GM18502 (cell line): ENCODE data around the gene ZNF81.
A peak's percentile ranks its signal among the peaks of the same experiment; 100 is the strongest.
"Not testable (repeated sequence)": the region's sequence is repeated elsewhere in the genome, so short reads cannot be mapped to it uniquely, and the experiment has no call there.

Experiments
- ATAC-seq: cut with Tn5 transposase; IDR thresholded peaks from one replicate; pipeline ENCODE4 v1.9.1; 2021; ENCODE audit warnings: mild to moderate bottlenecking; ENCODE audit not compliant: unreplicated experiment, poor library complexity

Gene ZNF81

DNA sequence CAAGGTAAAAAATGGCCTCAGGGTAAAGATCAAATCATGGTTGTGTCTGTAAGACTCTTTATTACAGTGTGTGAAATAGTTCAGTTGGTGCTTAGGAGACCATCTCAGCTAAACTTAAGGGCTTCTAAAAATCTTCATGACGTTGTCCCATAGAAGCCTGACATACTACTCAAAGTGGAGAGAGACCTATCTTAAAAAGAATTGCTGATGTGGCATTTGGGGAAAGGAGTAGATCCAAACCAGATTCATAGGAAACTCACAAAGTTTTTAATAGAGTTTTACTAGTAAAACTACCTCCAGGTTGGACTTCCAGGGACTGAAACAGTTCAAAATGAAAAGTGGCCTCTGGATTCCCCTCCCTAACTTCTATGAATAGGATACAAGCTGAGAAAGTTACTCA is 81.6 kb downstream of the ZNF81 start:
- ATAC-seq, result no peak

DNA sequence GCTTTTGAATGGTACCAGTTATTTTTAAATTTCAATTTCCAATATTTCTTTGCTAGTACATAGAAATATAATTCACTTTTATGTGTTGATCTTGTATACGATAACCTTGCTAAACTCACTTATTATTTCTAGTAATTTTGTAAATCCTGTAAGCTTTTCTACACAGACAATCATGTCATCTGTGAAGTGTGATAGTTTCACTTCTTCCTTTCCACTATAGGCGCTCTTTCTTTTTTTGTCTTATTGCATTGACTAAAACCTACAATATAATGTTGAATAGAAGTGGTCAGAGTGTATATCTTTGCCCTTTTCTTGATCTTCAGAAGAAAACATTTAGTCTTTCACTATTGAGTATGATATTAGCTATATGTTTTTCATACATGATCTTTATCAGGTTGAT is 90.5 kb downstream of the ZNF81 start:
- ATAC-seq, result no peak

DNA sequence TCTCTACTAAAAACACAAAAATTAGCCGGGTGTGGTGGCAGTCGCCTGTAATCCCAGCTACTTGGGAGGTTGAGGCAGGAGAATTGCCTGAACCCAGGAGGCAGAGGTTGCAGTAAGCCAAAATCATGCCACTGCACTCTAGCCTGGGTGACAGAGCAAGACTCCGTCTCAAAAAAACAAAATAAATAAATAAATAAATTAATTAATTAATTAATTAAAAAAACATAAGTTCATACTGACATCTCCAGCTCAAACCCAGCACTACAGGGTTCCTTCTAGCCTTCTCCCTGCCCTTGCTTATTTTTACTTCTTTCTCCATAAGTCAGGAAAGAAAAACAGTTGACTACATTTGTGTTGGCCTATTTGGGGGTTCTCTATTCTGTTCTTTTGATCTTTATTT is 95.3 kb downstream of the ZNF81 start:
- ATAC-seq, result not testable (repeated sequence)

DNA sequence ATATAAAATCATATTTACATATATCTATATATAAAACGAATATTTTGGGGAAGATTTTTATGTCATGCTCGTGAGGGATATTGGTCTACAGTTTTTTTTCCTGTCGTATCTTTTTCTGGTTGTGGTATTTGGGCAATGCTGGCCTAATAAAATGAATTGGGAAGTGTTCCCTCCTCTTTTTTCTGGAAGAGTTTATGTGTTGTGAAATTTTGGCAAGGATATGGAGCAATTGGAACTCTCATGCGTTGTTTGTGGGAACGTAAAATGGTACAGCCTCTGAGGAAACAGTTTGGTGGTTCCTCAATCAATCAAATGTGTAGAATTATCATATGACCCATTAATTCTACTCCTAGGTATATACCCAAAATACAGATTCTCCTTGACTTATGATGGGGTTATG is 97.2 kb downstream of the ZNF81 start:
- no peak for ATAC-seq

DNA sequence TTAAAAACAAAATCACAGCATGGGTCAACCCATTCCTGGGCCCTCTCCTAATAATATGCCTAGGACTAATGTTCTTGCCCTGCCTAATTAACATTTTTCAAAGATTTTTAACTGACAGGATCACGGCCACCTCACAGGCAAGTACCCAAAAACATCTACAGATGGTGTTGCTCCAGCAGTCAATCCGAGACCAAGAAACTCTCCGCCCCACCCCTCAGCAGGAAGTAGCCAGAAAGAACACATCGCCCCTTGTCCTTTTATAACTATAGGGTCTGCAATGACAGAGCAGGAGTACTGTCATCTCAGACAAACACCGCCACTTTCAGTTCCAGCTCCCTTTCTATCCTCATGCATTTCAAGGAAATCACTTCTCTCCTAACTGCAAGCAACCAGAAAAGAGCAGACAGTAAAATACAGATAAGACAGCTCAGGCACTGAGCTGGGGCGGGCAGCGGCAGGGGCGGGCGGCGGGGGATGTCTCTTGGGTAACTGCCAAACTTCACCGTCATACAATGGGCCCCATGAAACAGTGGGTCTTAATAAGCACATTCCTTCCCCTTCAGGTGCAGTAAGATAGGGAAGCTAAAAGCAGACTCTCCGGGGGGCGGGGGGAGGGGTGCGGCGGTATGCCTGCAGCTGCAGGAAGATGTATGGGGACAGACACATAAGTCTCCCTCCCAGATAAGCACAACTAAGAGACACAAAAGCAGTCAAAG is 99.7 kb downstream of the ZNF81 start:
- peak; percentile 73 for ATAC-seq

DNA sequence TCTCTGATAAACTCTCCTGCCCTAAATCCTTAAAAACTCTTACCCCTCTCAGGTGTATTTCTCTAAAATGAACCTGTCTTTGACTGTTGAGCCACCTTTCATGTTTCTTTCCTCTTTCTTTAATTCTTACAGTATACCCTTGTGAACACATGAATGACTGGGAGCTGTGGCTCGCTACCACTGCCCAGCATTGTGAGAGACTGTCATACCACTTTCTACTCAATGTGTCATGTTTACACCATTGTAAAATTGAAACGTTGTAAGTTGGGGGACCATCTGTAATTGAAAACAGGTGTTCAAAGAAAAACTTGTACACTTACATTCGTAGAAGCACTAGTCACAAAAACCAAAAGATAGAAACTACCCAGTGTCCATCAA is 100.2 kb downstream of the ZNF81 start:
- no peak for ATAC-seq

DNA sequence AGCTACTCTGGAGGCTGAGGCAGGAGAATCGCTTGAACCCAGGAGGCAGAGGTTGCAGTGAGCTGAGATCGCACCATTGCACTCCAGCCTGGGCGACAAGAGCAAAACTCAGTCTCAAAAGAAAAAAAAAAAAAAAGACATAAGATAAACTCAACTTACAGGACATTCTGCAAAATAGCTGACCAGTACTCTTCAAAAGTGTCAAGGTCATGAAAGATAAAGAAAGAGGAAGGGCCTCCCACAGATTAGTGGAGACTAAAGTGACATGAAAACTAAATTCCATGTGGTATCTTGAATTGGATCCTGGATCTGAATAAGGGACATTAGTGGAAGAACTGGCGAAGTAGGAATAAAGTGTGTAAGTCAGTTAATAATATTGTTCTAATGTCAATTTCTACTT is 103.7 kb downstream of the ZNF81 start:
- ATAC-seq, result no peak

DNA sequence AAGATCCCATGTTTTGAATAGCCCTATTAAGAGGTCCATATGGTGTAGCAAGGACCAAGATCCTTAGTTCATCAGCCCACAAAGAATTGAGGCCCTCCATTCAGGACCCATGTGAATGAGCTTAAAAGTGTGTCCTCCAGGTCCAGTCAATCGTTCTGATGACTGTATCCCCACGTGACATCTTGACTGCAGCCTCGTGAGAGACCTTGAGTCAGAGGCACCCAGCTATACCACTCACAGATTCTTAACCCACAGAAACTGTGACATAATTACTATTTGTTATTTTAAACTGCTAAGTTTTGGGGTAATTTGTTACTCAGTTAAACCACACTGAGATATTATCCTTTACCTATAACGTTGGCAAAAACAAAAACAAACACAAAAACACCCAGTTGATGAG is 104.7 kb downstream of the ZNF81 start:
- no peak for ATAC-seq

DNA sequence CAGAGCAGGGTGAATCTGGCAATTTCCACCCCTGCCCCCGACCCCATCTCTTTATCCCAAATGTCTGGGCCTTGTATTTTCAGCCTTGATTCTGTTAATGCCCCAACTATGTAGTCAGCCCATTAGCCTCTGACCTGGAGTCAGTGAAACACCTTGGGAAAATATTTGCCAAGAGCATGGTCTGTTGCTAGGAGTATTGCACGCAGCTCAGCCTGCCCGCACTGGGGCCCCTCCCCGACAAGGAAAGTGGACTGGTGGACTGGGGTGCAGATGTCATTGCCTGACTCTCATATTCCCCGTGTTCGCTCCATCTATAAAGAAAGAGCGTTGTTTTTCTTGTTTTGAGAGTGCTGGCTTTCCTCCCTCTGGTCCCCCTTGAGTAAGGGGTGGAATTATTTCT is 118.6 kb downstream of the ZNF81 start:
- ATAC-seq, result not testable (repeated sequence)

DNA sequence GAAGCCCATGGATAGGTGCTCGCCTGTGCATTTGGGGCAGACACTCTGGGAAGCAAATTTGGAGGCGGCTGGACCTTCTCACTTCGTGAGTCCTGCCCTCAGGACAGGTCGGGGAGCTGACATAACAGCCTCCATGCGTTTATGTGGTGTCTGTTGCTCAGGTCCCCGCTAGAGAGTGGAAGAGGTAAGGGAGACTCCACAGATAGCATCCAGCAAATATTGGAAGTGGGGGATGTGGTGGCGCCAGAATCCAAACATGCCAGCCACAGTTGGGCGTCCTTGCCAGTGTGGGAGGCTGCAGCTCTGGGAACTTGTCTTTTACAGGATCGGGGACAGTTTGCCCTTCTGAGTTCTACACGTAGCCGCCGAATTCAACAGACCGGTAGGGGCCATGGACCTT is 119.3 kb downstream of the ZNF81 start:
- no peak for ATAC-seq

DNA sequence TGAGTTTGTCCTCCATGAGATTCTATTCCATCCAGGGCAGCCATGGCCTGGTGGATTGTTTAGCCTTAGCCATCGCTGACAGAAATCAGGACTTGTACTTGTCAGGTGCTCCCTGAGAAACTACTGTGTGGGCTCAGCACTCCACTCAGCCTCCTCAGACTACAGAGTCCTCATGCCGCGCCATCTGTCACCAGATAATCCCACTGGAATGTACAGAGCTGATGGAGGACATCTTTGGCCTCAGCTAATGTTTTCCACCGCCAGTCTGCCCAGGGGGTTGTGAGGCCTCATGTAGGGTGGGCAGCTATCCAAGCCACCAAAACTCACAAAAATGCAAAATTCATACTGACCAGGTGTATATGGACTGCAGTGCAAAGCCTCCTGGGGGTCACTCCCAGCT is 121.5 kb downstream of the ZNF81 start:
- ATAC-seq, result not testable (repeated sequence)

DNA sequence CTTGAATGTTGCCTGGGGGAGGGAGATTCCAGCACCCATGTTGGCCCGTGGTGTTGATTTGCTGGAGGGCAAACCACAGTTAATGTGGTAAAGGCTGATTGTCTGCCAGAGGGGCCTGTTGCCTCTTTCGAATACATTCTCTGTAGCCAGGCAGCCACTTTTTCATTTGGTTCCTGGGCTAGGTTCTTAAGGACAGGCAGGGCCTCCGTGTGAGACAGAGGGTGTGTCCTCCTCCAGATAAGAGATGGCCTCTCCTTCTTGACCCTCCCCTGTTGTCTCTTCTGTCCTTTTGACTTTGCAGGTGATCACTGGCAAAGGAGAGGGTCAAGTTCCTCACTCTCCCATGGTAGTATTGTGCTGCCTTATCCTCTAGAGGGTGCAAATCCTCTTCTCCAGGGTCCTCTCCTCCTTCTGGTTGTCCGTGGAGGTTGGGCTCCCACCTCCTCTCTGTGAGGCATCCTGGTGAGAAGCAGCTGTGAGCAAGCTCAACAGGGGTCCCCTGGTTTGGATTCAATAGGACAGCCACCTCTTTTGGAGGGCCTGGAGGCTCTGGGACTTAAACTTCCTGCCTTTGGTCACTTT is 122.2 kb downstream of the ZNF81 start:
- no peak for ATAC-seq

DNA sequence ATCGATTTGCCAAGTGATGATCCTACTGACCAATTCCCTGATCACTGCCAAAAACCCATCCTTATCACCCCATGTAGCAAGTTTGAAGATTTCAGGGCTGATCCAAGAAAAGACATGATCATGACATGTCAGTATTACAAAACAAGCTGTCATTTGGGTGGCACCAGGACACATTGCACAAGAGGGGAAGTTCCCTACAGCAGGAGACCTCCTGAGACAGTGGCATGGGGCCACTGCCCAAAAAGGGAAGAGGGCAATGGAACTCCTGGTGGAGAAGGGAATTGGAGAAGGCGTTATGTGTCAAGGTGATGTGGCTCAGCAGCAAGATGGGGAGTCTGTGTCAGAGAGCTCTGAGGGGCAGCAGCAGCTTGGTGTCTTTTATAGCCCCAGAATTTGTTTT is 123.7 kb downstream of the ZNF81 start:
- no peak for ATAC-seq

DNA sequence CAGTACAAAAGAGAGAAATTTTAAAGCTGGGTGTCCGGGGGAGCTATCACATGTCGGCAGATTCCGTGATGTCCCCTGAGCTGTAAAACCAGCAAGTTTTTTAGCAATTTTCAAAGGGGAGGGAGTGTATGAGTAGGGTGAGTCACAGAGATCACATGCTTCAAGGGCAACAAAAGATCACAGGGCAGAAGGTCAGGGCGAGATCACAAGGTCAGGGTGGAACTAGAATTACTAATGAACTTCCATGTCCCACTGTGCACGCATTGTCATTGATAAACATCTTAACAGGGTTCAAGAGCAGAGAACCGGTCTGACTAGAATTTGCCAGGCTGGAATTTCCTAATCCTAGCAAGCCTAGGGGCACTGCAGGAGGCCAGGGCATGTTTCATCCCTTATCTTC is 125.1 kb downstream of the ZNF81 start:
- not testable (repeated sequence) for ATAC-seq

DNA sequence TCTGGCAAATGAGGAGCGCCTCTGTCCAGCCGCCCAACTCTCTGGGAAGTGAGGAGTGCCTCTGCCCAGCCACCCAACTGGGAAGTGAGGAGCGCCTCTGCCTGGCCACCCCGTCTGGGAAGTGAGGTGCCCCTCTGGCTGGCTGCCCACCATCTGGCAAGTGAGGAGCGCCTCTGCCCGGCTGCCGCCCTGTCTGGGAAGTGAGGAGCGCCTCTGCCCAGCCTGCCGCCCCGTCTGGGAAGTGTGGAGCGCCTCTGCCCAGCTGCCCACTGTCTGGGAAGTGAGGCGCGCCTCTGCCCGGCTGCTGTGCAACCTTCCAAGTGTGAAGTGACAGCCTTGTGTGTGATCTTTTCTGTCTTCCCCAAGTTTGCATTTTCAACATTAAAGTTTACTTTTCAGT is 128.8 kb downstream of the ZNF81 start:
- ATAC-seq, result not testable (repeated sequence)
